GM18511 (cell line): ENCODE measurements around the gene CSTF1.

ENCODE experiments used
- ATAC-seq: cut with Tn5 transposase; IDR thresholded peaks from one replicate; pipeline ENCODE4 v1.9.1; 2021; ENCODE audit warnings: mild to moderate bottlenecking, moderate library complexity; ENCODE audit not compliant: unreplicated experiment

The CSTF1 gene

DNA sequence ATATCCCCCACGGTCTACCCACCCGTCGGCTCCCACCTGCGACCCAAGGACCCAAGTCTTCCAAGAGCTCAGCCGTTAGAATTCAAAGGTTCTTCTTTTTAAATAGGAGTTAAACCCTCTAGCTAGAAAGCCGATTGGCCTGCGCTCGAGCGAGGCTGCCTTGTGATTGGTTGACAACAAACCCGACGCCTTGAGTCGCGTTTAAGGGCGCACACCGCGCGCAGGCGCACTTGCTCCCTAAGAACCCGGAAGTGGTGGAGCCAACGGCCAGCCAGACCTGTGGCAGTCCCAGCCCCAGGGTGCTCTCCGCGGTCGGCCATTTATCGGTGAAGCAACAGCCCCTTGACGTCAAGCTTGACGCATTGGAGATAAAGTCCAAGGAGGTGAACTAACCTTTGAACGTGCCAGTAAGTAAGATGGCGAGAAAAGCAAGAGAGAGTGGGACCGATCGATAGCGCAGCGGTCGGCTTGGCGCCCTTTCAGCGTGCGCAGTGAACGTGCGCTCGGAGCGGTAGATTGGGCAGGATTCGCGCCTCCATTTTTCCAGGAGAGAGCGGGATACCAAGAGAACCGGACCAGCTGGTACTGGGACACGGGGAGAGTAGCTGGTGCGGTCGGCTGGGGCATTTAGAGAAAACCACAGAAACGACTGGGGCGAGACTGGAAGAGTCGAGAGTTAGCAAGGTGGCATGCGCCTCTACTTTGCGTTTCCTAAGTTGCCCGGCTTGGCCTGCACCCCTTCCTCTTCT is at the start of gene CSTF1, which contains the start of gene AURKA:
Gene CSTF1, plus strand, starts transcription at position 514 of the 749 bp plus-strand sequence. CDS start 2,908 bp downstream, outside the sequence.
Gene AURKA, minus strand, starts transcription at position 84 of the 749 bp plus-strand sequence. CDS start 4,018 bp downstream, outside the sequence.
- ATAC-seq, result peak; percentile 92

- no peak for ATAC-seq
These were observed 49.7 kb upstream of the CSTF1 start for GRCh38 chr20:56342783-56343182.

DNA sequence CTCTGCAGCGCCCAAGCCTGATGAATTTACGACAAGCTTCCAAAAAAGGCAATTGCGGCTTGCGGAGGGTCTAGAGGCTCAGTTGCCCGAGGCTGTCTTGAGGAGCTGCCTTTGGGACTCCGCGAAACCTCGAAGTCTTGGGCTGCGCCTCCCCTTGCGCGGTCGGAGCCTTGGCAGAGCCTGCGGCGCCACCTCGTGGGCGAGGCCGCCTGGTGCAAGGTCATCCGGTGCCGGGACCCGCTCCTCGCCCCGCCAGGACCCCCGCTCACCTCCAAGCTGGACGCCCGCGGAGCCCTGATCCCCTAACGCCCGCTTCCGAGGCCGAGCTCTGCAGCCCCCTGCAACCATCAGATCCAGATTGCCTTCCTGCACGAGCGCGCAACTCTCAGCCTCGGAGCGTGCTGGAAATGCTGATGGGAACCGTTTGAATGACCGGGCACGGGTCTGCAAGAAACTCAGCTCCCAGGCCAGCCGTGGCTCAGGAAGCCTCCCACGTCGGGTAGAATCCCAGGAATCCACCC is 48.5 kb upstream of the CSTF1 start:
- peak; percentile 77 for ATAC-seq

GRCh38 chr20:56345911-56346310 is 46.5 kb upstream of the CSTF1 start:
- no peak for ATAC-seq

DNA sequence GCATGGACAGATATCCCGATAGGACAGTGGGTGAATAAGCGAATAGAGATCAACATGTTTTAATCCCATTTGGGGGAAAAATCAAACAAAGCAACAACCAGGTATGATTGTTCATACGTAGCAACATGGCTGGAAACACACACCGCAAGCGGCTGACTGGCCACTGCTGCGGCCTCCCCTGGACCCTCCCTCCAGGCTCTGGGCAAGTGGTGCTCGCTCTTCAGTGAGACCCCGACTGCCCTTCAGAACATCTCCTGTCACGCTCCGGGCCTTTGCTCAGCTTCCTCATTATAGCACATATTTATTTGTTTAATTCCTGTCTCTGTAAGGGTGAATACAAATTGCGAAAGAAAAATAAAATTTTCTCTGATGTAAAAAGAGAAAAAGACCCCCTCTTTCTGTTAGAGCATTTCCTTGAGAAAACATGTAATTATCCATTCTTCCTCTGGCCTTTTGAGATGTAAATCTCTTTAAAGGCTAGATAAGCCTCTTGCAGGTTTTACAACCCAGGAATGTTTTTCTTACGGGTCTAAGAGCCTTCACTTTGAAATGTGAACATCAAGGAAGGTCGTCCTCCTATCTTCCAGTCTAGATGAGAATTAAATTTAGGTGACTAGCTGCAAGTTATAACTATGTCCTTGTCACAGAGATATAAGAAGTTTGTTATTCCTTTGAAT is 44.7 kb upstream of the CSTF1 start:
- ATAC-seq, result no peak

- ATAC-seq, result no peak
These were observed 44.1 kb upstream of the CSTF1 start for GRCh38 chr20:56348305-56348693.

GRCh38 chr20:56348746-56349145 is 43.7 kb upstream of the CSTF1 start:
- ATAC-seq, result no peak

DNA sequence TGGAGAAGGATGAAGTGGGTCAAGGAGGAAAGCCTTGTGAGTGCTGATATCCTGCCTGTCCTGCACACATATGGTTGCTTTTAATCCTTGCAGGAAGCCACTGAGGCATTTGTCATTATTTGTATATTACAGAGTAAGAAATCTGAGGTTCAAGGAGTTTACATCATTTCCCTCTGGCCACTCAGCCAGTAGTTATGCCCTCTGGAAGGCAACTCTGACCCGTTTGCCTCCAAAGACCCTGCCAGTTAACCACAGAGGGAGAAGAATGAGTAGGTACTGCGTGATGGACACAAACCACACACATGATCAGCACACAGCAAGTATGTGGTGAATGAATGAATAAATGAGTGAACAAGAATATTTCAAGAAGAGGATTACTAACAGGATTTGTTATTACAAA is 41.6 kb upstream of the CSTF1 start:
- ATAC-seq, result no peak

- no peak for ATAC-seq
These were observed 39.9 kb upstream of the CSTF1 start for GRCh38 chr20:56352345-56353055.

DNA sequence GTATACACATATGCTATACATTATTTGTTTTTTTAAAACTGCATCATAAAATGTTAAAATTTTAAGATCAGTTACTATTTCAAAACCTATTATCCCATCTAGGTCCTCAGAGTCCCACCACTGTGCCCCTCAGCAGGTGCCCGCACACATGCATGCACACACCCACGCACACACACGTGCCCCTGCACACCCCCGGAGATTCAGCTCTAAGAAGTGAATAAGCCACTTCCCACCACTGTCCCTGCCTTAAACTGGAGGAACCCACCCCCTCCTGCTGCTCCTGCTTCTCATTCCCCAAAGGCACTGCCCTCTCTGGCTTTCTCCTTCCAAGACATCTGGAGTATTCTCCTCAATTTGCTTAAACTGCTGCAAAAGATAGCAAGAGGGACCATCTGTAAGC is 39.1 kb upstream of the CSTF1 start:
- ATAC-seq, result no peak

DNA sequence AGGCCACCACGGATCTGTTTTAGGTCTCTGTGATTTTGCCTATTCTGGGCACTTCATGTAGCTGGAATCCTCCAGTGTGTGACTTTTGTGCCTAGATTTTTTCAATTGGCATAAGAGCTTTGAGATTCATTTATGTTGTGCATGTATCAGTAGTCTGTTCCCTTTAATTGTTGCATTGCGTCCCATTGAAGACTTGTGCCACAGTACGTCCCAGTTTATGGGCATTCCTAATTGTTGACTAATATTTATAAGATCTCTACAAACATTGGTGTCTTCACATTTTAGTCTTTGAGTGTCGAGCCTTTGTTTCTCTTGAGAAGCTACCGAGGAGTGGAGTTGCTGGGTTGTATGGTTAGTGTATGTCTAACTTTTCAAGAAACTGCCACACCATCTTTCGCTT is 34.4 kb upstream of the CSTF1 start:
- ATAC-seq, result no peak

- peak; percentile 96 for ATAC-seq
These were observed 33.7 kb upstream of the CSTF1 start, which contains the start of gene FAM210B for GRCh38 chr20:56358600-56359211. FAM210B (plus strand) TSS chr20:56358974; CDS start chr20:56359006, 32 bp downstream.

DNA sequence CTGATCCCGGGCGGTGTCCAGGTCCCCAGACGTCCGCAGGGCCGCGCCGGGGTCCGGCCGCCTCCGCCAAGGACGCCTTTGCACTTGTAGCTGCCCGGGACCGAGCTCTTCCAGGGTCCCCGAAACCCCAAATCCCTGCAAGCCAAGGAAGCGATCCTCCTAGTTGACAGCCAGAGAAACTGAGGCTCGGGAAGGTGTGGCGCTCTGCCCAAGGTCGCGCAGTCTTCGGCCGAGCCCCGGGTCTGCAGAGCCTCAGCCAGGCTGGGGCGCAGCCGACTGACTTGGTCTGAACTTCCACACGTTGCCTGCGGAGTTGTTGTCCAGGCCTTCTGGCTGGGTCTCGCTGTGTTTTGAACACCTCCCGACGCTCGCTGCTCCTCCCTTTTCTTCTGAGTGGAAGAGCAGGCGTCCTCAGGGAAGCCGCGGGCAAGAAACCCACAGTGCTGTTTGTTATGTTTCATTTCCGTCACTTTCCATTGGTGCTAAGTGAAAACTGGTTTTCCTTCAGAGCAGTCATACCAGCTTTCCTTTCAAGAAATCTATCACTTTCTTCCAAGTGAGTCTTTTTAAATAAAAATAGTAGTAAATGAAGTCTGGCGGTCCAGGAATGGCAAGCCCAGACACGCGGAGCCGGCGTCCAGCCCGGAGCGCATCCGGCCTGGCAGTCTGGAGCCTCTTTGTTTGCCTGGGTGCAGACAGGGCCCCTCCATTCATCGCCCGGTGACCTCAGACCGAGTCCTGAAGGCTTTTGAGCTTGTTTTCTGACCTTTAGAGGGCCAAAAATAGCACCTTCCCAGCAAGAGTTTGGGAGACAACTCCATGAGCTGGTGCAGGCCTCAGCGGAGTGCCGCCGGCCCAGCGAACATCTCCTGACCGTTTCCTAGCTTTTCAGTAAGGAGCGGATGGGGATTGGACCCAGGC is 33.0 kb upstream of the CSTF1 start:
- ATAC-seq, result peak; percentile 53

- no peak for ATAC-seq
These were observed 32.1 kb upstream of the CSTF1 start for GRCh38 chr20:56360133-56360907.

- ATAC-seq, result no peak
These were observed 31.6 kb upstream of the CSTF1 start for GRCh38 chr20:56360908-56361205.

- no peak for ATAC-seq
These were observed 30.5 kb upstream of the CSTF1 start for GRCh38 chr20:56361900-56362299.

- ATAC-seq, result no peak
These were observed 29.5 kb upstream of the CSTF1 start for GRCh38 chr20:56362833-56363413.

- ATAC-seq, result no peak
These were observed 29.0 kb upstream of the CSTF1 start for GRCh38 chr20:56363491-56363890.
